Measurements from ENCODE around the gene TP63. TPM values are rescaled to one million over a fixed set of nuclear protein-coding genes. Genes with fewer than 3 reads are reported as not detected.

Gene TP63
- total and polyA plus RNA-seq, 2 donors (not counting 3 experiments of a cell fraction or from before 2014, with no cell fraction given): not detected

GRCh38 chr3:189685291-189685690 lies 54.1 kb downstream of the TP63 start:
- POLR2A ChIA-PET: interaction anchor here (1.3 kb wide), 1 partner anchor 25 kb away, joined by 7 read pairs; no protein-coding TSS in a partner anchor
- TSS peak; percentile 69 for BruUV-seq (replicated peaks)

More at GRCh38 chr3:189685291-189685690, 54.1 kb downstream of the TP63 start:
- Histone ChIP-seq H3K4me3 (replicated peaks in 1 of 3; ENCODE audit: insufficient read depth in 1 of 3, low read depth in 1 of 3, low read length in 3 of 3) (no peak overlapping the region), H3K9ac (replicated peaks; ENCODE audit: extremely low read depth, insufficient read depth, low read length) (peak overlapping the region; percentile 13), H3K9me1 (replicated peaks; ENCODE audit: control insufficient read depth, extremely low read depth, insufficient read depth, low read length) (no peaks in the 10 kb centered on the region), H3K27me3 (ENCODE audit: control insufficient read depth in 2 of 2, insufficient read depth in 2 of 2, low read length in 2 of 2) (no peaks in the 10 kb centered on the region), H3K4me2 (ENCODE audit: insufficient read depth, low read length) (peak overlapping the region; percentile 63), H3K4me1 (ENCODE audit: control insufficient read depth, extremely low read depth, insufficient read depth, low read length) (peaks cover 15% of the 10 kb centered on the region), H3K9me3 (replicated peaks; ENCODE audit: control insufficient read depth, insufficient read depth, low read length) (no peaks in the 10 kb centered on the region), H3K27ac (ENCODE audit: insufficient read depth, low read depth, low read length) (peak overlapping the region; percentile 96), H3K36me3 (ENCODE audit: control insufficient read depth in 2 of 2, extremely low read depth in 1 of 2, insufficient read depth in 2 of 2, low read length in 2 of 2) (no peaks in the 10 kb centered on the region), H3K79me2 (ENCODE audit: control insufficient read depth, insufficient read depth, low read length) (no peaks in the 10 kb centered on the region), H2AFZ (ENCODE audit: low read depth, low read length) (peak overlapping the region; percentile 28), H4K20me1 (replicated peaks; ENCODE audit: control insufficient read depth, extremely low read depth, insufficient read depth, low read length) (no peaks in the 10 kb centered on the region)
- FAIRE-seq: no peak
- TF ChIP-seq JUN (IDR thresholded peaks at IDR 0.05; ENCODE audit: borderline replicate concordance, insufficient read depth, insufficient read length, low read depth) (no peak), EZH2 (IDR thresholded peaks at IDR 0.05; ENCODE audit: borderline replicate concordance, low read depth, low read length, severe bottlenecking) (no peak), CTCF (IDR thresholded peaks at IDR 0.05; ENCODE audit: extremely low read depth in 1 of 2, insufficient read depth in 1 of 2, low read depth in 1 of 2, low read length in 2 of 2) (no peak)
- no peak for DNase-seq (ENCODE audit: low read depth, low spot score)
- dilution Hi-C loops (cut with MboI; ENCODE audit: extremely low pct_ligation_motif_present, low sequenced_read_pairs): no loop called here
- CTCF ChIA-PET: interaction anchor here (0.9 to 2.7 kb wide), 10 partner anchors 10 to 276 kb away, joined by 3 to 14 read pairs (median 4); no protein-coding TSS in a partner anchor
- intact Hi-C loops (cut with micrococcal nuclease): loop anchor here (5.0 kb wide), 1 partner anchor 317 kb away; no protein-coding TSS in a partner anchor

Measured in endothelial cell of umbilical vein (primary cell).